HepG2 (cell line): Measurements from ENCODE around the gene ZNF493.

Experiments
- RXRA ChIP-seq: sonication (generic); formaldehyde crosslinking; IDR thresholded peaks from 2 replicates; pipeline ENCODE4 v1.5.1; 2020; ENCODE audit warnings: missing genetic modification reagents
- ZNF326 ChIP-seq: sonication (generic); formaldehyde crosslinking; IDR thresholded peaks from 2 replicates; pipeline ENCODE4 v1.4.0; 2020; ENCODE audit warnings: missing genetic modification reagents, borderline replicate concordance

- TF ChIP-seq ZNF326 (CRISPR knock-in tag), result no peak
- no peak for TF ChIP-seq RXRA (CRISPR knock-in tag)
These were observed 25.3 kb downstream of the ZNF493 start for GRCh38 chr19:21422244-21422643.
